DOHH2 (cell line): ENCODE measurements around the gene MYCBP2.

Experiments used
- EZH2phosphoT487 ChIP-seq: fragments of 200-600 bp; sonication (generic); IDR thresholded peaks from 2 replicates; pipeline ENCODE4 v1.6.1; 2017; ENCODE audit warnings: borderline replicate concordance, mild to moderate bottlenecking, antibody characterized with exemption, low read length, moderate library complexity, mixed read lengths
- TF ChIP-seq, protein P1 (sequence below): fragments of 200-600 bp; sonication (generic); IDR thresholded peaks from one replicate; pipeline ENCODE4 v1.5.1; 2014; ENCODE audit warnings: antibody characterized with exemption, mild to moderate bottlenecking, low read depth, low read length; ENCODE audit not compliant: poor library complexity, severe bottlenecking

DNA sequence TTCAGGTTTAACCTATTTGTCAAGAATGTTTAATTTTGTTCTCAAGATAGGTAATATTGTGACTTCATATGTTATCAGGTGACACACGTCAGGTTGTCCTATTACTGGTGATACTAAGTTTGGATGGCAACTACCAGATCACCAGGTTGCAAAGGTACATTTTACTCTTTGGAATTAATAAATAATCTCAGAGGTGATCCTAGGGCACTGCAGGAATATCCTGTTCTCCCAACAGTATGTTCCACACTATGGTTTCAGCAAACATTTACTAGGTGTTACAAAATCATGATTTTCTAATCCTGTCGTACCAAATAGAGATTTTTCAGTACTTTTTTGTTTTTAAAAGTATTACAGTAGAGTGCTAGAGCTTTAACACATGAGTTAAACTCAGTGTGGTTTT, 29.3 kb upstream of the MYCBP2 start:
- TF ChIP-seq, protein P1, sequence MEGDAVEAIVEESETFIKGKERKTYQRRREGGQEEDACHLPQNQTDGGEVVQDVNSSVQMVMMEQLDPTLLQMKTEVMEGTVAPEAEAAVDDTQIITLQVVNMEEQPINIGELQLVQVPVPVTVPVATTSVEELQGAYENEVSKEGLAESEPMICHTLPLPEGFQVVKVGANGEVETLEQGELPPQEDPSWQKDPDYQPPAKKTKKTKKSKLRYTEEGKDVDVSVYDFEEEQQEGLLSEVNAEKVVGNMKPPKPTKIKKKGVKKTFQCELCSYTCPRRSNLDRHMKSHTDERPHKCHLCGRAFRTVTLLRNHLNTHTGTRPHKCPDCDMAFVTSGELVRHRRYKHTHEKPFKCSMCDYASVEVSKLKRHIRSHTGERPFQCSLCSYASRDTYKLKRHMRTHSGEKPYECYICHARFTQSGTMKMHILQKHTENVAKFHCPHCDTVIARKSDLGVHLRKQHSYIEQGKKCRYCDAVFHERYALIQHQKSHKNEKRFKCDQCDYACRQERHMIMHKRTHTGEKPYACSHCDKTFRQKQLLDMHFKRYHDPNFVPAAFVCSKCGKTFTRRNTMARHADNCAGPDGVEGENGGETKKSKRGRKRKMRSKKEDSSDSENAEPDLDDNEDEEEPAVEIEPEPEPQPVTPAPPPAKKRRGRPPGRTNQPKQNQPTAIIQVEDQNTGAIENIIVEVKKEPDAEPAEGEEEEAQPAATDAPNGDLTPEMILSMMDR, result no peak
- no peak for TF ChIP-seq EZH2phosphoT487
